ENCODE data around the gene CNR2. TPM values are rescaled to one million over a fixed set of nuclear protein-coding genes. Genes with fewer than 3 reads are reported as not detected.
"Not testable (repeated sequence)": the region's sequence is repeated elsewhere in the genome, so short reads cannot be mapped to it uniquely, and the experiment has no call there.

The CNR2 gene
- total RNA-seq, 1 experiment from 2014 or later: not detected

GRCh38 chr1:23837908-23838307, 75.3 kb downstream of the CNR2 start:
- H3F3A ChIP-seq (ENCODE audit: insufficient read depth, low read depth): no peaks in the 10 kb centered on the region
- no peaks in the 10 kb centered on the region for H4K20me1 ChIP-seq (ENCODE audit: insufficient read depth)
- no peak overlapping the region for H2AFZ ChIP-seq
- no peaks in the 10 kb centered on the region for H3K4me1 ChIP-seq (replicated peaks; ENCODE audit: insufficient read depth)
- intact Hi-C loops (cut with micrococcal nuclease; ENCODE audit: unreplicated experiment): no loop called here
- no peak for DNase-seq
- H3K27me3 ChIP-seq (ENCODE audit: insufficient read depth, low read depth): no peaks in the 10 kb centered on the region
- no peaks in the 10 kb centered on the region for H3K9me2 ChIP-seq (ENCODE audit: insufficient read depth)
- H3K9me3 ChIP-seq (ENCODE audit: insufficient read depth, low read depth): no peaks in the 10 kb centered on the region
- H3K36me3 ChIP-seq (ENCODE audit: low read depth): no peaks in the 10 kb centered on the region
- ChIA-PET CTCF (no interaction called here), POLR2A (ENCODE audit: unreplicated experiment) (no interaction called here)
- no TSS peak for BruUV-seq (replicated peaks)
- no peak overlapping the region for H3K27ac ChIP-seq
- H3K79me2 ChIP-seq (ENCODE audit: low read depth): no peaks in the 10 kb centered on the region
- TF ChIP-seq EZH2 (IDR thresholded peaks at IDR 0.05; ENCODE audit: low read depth) (no peak), CTCF (conservative IDR thresholded peaks at IDR 0.05) (no peak)
- H3K4me2 ChIP-seq: peak overlapping the region; percentile 83
- peak overlapping the region; percentile 54; the same call in 1 of the 2 replicates for H3K4me3 ChIP-seq

GRCh38 chr1:23836037-23836436, 77.1 kb downstream of the CNR2 start:
- no peaks in the 10 kb centered on the region for H3K79me2 ChIP-seq (ENCODE audit: low read depth)
- H3K27me3 ChIP-seq (ENCODE audit: insufficient read depth, low read depth): no peaks in the 10 kb centered on the region
- no TSS peak for BruUV-seq (replicated peaks)
- no peaks in the 10 kb centered on the region for H3F3A ChIP-seq (ENCODE audit: insufficient read depth, low read depth)
- ChIA-PET POLR2A (ENCODE audit: unreplicated experiment) (no interaction called here), CTCF (no interaction called here)
- TF ChIP-seq CTCF (conservative IDR thresholded peaks at IDR 0.05): no peak
- TF ChIP-seq EZH2 (IDR thresholded peaks at IDR 0.05; ENCODE audit: low read depth): no peak
- no peaks in the 10 kb centered on the region for H3K9me3 ChIP-seq (ENCODE audit: insufficient read depth, low read depth)
- no peaks in the 10 kb centered on the region for H4K20me1 ChIP-seq (ENCODE audit: insufficient read depth)
- H3K4me3 ChIP-seq: no peak overlapping the region
- H3K9me2 ChIP-seq (ENCODE audit: insufficient read depth): no peaks in the 10 kb centered on the region
- DNase-seq: no peak
- no peak overlapping the region for H3K27ac ChIP-seq
- no peaks in the 10 kb centered on the region for H3K4me1 ChIP-seq (replicated peaks; ENCODE audit: insufficient read depth)
- H2AFZ ChIP-seq: no peak overlapping the region
- H3K36me3 ChIP-seq (ENCODE audit: low read depth): no peaks in the 10 kb centered on the region
- H3K4me2 ChIP-seq: no peak overlapping the region
- intact Hi-C loops (cut with micrococcal nuclease; ENCODE audit: unreplicated experiment): no loop called here

- H3K27ac ChIP-seq; H3K9me3 ChIP-seq (ENCODE audit: insufficient read depth, low read depth); BruUV-seq (replicated peaks); H3K27me3 ChIP-seq (ENCODE audit: insufficient read depth, low read depth); H4K20me1 ChIP-seq (ENCODE audit: insufficient read depth); H2AFZ ChIP-seq; DNase-seq; H3K79me2 ChIP-seq (ENCODE audit: low read depth); H3K36me3 ChIP-seq (ENCODE audit: low read depth); CTCF ChIA-PET; H3F3A ChIP-seq (ENCODE audit: insufficient read depth, low read depth); H3K4me1 ChIP-seq (replicated peaks; ENCODE audit: insufficient read depth); intact Hi-C loops (cut with micrococcal nuclease; ENCODE audit: unreplicated experiment); POLR2A ChIA-PET (ENCODE audit: unreplicated experiment); H3K9me2 ChIP-seq (ENCODE audit: insufficient read depth); H3K4me3 ChIP-seq; H3K4me2 ChIP-seq: not testable (repeated sequence)
Observed at GRCh38 chr1:23834156-23834555, 79.0 kb downstream of the CNR2 start.

GRCh38 chr1:23827717-23828116, 85.4 kb downstream of the CNR2 start:
- Histone ChIP-seq H3K9me2 (ENCODE audit: insufficient read depth) (no peaks in the 10 kb centered on the region), H3K4me2 (no peak overlapping the region), H2AFZ (no peak overlapping the region), H3K4me1 (replicated peaks; ENCODE audit: insufficient read depth) (peaks cover 17% of the 10 kb centered on the region), H3K79me2 (ENCODE audit: low read depth) (peaks cover 8% of the 10 kb centered on the region), H3F3A (ENCODE audit: insufficient read depth, low read depth) (no peaks in the 10 kb centered on the region; the same call in 1 of the 2 replicates), H4K20me1 (ENCODE audit: insufficient read depth) (no peaks in the 10 kb centered on the region), H3K27ac (no peak overlapping the region), H3K9me3 (ENCODE audit: insufficient read depth, low read depth) (no peaks in the 10 kb centered on the region), H3K4me3 (no peak overlapping the region), H3K27me3 (ENCODE audit: insufficient read depth, low read depth) (no peaks in the 10 kb centered on the region), H3K36me3 (ENCODE audit: low read depth) (no peaks in the 10 kb centered on the region)
- ChIA-PET CTCF (no interaction called here), POLR2A (ENCODE audit: unreplicated experiment) (no interaction called here)
- no peak for TF ChIP-seq CTCF (conservative IDR thresholded peaks at IDR 0.05)
- TF ChIP-seq EZH2 (IDR thresholded peaks at IDR 0.05; ENCODE audit: low read depth): no peak
- intact Hi-C loops (cut with micrococcal nuclease; ENCODE audit: unreplicated experiment): no loop called here
- no TSS peak for BruUV-seq (replicated peaks)
- DNase-seq: no peak

- H3K36me3 ChIP-seq (ENCODE audit: low read depth); H3K27me3 ChIP-seq (ENCODE audit: insufficient read depth, low read depth); H4K20me1 ChIP-seq (ENCODE audit: insufficient read depth); BruUV-seq (replicated peaks); intact Hi-C loops (cut with micrococcal nuclease; ENCODE audit: unreplicated experiment); H3K9me3 ChIP-seq (ENCODE audit: insufficient read depth, low read depth); H3K9me2 ChIP-seq (ENCODE audit: insufficient read depth); H3K27ac ChIP-seq; H3K4me2 ChIP-seq; H3K79me2 ChIP-seq (ENCODE audit: low read depth); CTCF ChIA-PET; POLR2A ChIA-PET (ENCODE audit: unreplicated experiment); H3K4me3 ChIP-seq; H2AFZ ChIP-seq; H3F3A ChIP-seq (ENCODE audit: insufficient read depth, low read depth); DNase-seq: not testable (repeated sequence)
- H3K4me1 ChIP-seq (replicated peaks; ENCODE audit: insufficient read depth): peaks cover 17% of the 10 kb centered on the region
Observed at GRCh38 chr1:23826590-23826989, 86.6 kb downstream of the CNR2 start.

Data from PC-9 (cell line).